ENCODE results near the gene HBA1. TPM values are rescaled to one million over a fixed set of nuclear protein-coding genes. Genes with fewer than 3 reads are reported as not detected.
"Not testable (repeated sequence)": the region's sequence is repeated elsewhere in the genome, so short reads cannot be mapped to it uniquely, and the experiment has no call there.

The HBA1 gene
- total RNA-seq, result 100 to 1,000 TPM in 1 of 4 donors, 10 to 100 TPM in 2, not detected in 1; 72.4 to 906 (median 98.6) TPM

DNA sequence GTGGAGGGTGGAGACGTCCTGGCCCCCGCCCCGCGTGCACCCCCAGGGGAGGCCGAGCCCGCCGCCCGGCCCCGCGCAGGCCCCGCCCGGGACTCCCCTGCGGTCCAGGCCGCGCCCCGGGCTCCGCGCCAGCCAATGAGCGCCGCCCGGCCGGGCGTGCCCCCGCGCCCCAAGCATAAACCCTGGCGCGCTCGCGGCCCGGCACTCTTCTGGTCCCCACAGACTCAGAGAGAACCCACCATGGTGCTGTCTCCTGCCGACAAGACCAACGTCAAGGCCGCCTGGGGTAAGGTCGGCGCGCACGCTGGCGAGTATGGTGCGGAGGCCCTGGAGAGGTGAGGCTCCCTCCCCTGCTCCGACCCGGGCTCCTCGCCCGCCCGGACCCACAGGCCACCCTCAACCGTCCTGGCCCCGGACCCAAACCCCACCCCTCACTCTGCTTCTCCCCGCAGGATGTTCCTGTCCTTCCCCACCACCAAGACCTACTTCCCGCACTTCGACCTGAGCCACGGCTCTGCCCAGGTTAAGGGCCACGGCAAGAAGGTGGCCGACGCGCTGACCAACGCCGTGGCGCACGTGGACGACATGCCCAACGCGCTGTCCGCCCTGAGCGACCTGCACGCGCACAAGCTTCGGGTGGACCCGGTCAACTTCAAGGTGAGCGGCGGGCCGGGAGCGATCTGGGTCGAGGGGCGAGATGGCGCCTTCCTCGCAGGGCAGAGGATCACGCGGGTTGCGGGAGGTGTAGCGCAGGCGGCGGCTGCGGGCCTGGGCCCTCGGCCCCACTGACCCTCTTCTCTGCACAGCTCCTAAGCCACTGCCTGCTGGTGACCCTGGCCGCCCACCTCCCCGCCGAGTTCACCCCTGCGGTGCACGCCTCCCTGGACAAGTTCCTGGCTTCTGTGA lies at the start of gene HBA1:
Gene HBA1 (plus strand): TSS at position 204 of the 906 bp plus-strand sequence. CDS start 37 bp downstream, at position 241.
- intact Hi-C loops (cut with DNase I); H3K36me3 ChIP-seq; H3K27ac ChIP-seq (replicated peaks in 1 of 4); H3K9me3 ChIP-seq; DNase-seq (ENCODE audit: extremely low spot score): not testable (repeated sequence)
- Histone ChIP-seq H3K4me3 (peak within 1 kb of the TSS in 2 of 4 donors; percentile 25 to 28), H3K4me1 (peaks cover 19 to 31% (median 31%) of the 10 kb centered on the region in 4 donors), H3K27me3 (peaks cover 4 to 79% (median 47%) of the 10 kb centered on the region in 4 donors)
- no CpG with 5 or more reads among the region's 88 CpGs for WGBS

DNA sequence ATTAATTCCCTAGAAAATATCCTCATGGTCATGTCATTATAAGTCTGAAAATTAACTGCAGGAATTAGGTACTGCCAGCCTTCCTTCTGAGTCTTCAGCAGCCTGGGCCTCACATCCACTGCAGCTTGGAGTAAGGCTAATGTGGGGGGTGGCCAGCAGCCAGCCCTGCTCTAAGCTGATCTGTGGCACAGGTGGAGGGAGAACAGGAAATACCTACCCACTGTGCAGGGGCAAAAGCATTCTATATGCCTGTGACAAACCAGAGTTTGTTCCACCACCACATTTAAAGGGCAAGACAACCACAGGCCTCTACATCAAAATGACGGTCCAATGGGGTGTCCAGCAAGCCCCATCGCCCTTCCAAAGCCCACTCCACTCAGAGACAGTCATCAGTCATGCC lies 47.4 kb upstream of the HBA1 start:
- WGBS, result 100% methylated on average over 2 of the region's 2 CpGs
- H3K27ac ChIP-seq (replicated peaks in 1 of 4), result no peak overlapping the region

GRCh38 chr16:130533-131173 lies 45.8 kb upstream of the HBA1 start:
- H3K9me3 ChIP-seq, result no peaks in the 10 kb centered on the region
- no peak overlapping the region for H3K4me3 ChIP-seq
- H3K36me3 ChIP-seq, result peaks cover 0 to 13% (median 2%) of the 10 kb centered on the region in 4 donors
- TF ChIP-seq POLR2AphosphoS5 (IDR thresholded peaks at IDR 0.05) (no peak), EP300 (IDR thresholded peaks at IDR 0.05) (no peak), POLR2A (IDR thresholded peaks at IDR 0.05; ENCODE audit: low read depth) (no peak)
- TF ChIP-seq, protein P1, sequence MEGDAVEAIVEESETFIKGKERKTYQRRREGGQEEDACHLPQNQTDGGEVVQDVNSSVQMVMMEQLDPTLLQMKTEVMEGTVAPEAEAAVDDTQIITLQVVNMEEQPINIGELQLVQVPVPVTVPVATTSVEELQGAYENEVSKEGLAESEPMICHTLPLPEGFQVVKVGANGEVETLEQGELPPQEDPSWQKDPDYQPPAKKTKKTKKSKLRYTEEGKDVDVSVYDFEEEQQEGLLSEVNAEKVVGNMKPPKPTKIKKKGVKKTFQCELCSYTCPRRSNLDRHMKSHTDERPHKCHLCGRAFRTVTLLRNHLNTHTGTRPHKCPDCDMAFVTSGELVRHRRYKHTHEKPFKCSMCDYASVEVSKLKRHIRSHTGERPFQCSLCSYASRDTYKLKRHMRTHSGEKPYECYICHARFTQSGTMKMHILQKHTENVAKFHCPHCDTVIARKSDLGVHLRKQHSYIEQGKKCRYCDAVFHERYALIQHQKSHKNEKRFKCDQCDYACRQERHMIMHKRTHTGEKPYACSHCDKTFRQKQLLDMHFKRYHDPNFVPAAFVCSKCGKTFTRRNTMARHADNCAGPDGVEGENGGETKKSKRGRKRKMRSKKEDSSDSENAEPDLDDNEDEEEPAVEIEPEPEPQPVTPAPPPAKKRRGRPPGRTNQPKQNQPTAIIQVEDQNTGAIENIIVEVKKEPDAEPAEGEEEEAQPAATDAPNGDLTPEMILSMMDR (IDR thresholded peaks at IDR 0.05), result no peak
- intact Hi-C loops (cut with DNase I), result no loop called here
- no peak overlapping the region for H3K27ac ChIP-seq (replicated peaks in 1 of 4)
- no peaks in the 10 kb centered on the region for H3K27me3 ChIP-seq
- 95% methylated on average over 14 of the region's 15 CpGs for WGBS
- no peak for DNase-seq (ENCODE audit: extremely low spot score)
- no peaks in the 10 kb centered on the region for H3K4me1 ChIP-seq

More for the DNA sequence above, 47.4 kb upstream of the HBA1 start:
- Histone ChIP-seq H3K27me3 (no peaks in the 10 kb centered on the region), H3K4me1 (no peaks in the 10 kb centered on the region), H3K36me3 (peaks cover 6 to 21% (median 10%) of the 10 kb centered on the region in 4 donors), H3K9me3 (no peaks in the 10 kb centered on the region), H3K4me3 (no peak overlapping the region)
- intact Hi-C loops (cut with DNase I), result no loop called here
- no peak for DNase-seq (ENCODE audit: extremely low spot score)
- TF ChIP-seq POLR2A (IDR thresholded peaks at IDR 0.05; ENCODE audit: low read depth) (no peak), POLR2AphosphoS5 (IDR thresholded peaks at IDR 0.05) (no peak), EP300 (IDR thresholded peaks at IDR 0.05) (no peak)
- TF ChIP-seq, protein P1 (IDR thresholded peaks at IDR 0.05), result no peak

DNA sequence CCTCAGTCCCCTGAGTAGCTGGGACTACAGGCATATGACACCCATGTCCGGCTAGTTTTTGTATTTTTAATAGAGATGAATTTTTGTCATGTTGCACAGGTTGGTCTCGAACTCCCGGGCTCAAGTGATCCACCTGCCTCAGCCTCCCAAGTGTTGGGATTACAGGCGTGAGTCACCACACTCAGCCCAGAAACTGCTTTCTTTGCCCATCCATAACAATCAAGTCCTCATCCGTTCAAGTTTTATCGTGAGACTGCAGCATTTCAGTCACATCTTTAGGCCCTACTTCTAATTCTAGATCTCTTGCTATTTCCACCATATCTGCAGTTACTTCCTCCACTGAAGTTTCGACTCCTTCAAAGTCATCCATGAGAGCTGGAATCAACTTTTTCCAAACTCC lies 44.4 kb upstream of the HBA1 start:
- Histone ChIP-seq H3K36me3 (peaks cover 0 to 13% (median 2%) of the 10 kb centered on the region in 4 donors), H3K9me3 (no peaks in the 10 kb centered on the region), H3K4me1 (peaks cover 0 to 2% (median 1%) of the 10 kb centered on the region in 4 donors), H3K4me3 (no peak overlapping the region), H3K27ac (replicated peaks in 1 of 4) (no peak overlapping the region), H3K27me3 (no peaks in the 10 kb centered on the region)
- 96% methylated on average over 7 of the region's 7 CpGs for WGBS
- intact Hi-C loops (cut with DNase I), result no loop called here
- no peak for DNase-seq (ENCODE audit: extremely low spot score)
- TF ChIP-seq, protein P1 (IDR thresholded peaks at IDR 0.05), result no peak
- TF ChIP-seq EP300 (IDR thresholded peaks at IDR 0.05) (no peak), POLR2A (IDR thresholded peaks at IDR 0.05; ENCODE audit: low read depth) (no peak), POLR2AphosphoS5 (IDR thresholded peaks at IDR 0.05) (no peak)

- intact Hi-C loops (cut with DNase I), result no loop called here
Measured at GRCh38 chr16:133716-134115, 42.8 kb upstream of the HBA1 start.

More at GRCh38 chr16:133716-134115, 42.8 kb upstream of the HBA1 start:
- WGBS, result 98% methylated on average over 2 of the region's 2 CpGs
- peaks cover 0 to 13% (median 2%) of the 10 kb centered on the region in 4 donors for H3K36me3 ChIP-seq
- H3K27me3 ChIP-seq, result no peaks in the 10 kb centered on the region
- no peak overlapping the region for H3K27ac ChIP-seq (replicated peaks in 1 of 4)
- no peak overlapping the region for H3K4me3 ChIP-seq
- DNase-seq (ENCODE audit: extremely low spot score), result no peak
- H3K4me1 ChIP-seq, result peaks cover 6 to 10% (median 9%) of the 10 kb centered on the region in 4 donors
- TF ChIP-seq POLR2A (IDR thresholded peaks at IDR 0.05; ENCODE audit: low read depth) (no peak), POLR2AphosphoS5 (IDR thresholded peaks at IDR 0.05) (no peak), EP300 (IDR thresholded peaks at IDR 0.05) (no peak)
- H3K9me3 ChIP-seq, result no peaks in the 10 kb centered on the region
